Kidney epithelial cell (primary cell): Measurements from ENCODE around the gene RASA2. TPM values are rescaled to one million over a fixed set of nuclear protein-coding genes. Genes with fewer than 3 reads are reported as not detected.

ENCODE experiments used
- DNase-seq: peaks from one replicate; pipeline ENCODE4 v3.0.0-alpha.2; 2010; ENCODE audit warnings: low read depth
- H3K27me3 ChIP-seq: 2 replicates; pipeline ENCODE4 v1.6.0; 2011; ENCODE audit warnings: low read length; ENCODE audit not compliant: control insufficient read depth, insufficient read depth
- H3K36me3 ChIP-seq: 2 replicates; pipeline ENCODE4 v1.5.1; 2011; ENCODE audit warnings: low read length; ENCODE audit not compliant: control insufficient read depth, insufficient read depth
- H3K4me3 ChIP-seq: 2 replicates; pipeline ENCODE4 v1.5.1; 2011; ENCODE audit warnings: low read depth, mild to moderate bottlenecking, control low read depth, low read length
- total RNA-seq: library from RNA; depleted of rRNA; stranded (reverse); fragments of >200 nt; gene quantifications from 2 replicates; pipeline ENCODE4 v1.2.3, GENCODE V29; 2015
- TF ChIP-seq, protein P1 (sequence below): IDR thresholded peaks from 2 replicates; pipeline ENCODE4 v1.5.1; 2011; ENCODE audit warnings: mild to moderate bottlenecking, moderate library complexity, low read length, control low read depth, inconsistent platforms; ENCODE audit not compliant: insufficient read depth, poor library complexity, severe bottlenecking

Gene RASA2
- total RNA-seq, 1 donor from 2014 or later: 16.8 TPM

DNA sequence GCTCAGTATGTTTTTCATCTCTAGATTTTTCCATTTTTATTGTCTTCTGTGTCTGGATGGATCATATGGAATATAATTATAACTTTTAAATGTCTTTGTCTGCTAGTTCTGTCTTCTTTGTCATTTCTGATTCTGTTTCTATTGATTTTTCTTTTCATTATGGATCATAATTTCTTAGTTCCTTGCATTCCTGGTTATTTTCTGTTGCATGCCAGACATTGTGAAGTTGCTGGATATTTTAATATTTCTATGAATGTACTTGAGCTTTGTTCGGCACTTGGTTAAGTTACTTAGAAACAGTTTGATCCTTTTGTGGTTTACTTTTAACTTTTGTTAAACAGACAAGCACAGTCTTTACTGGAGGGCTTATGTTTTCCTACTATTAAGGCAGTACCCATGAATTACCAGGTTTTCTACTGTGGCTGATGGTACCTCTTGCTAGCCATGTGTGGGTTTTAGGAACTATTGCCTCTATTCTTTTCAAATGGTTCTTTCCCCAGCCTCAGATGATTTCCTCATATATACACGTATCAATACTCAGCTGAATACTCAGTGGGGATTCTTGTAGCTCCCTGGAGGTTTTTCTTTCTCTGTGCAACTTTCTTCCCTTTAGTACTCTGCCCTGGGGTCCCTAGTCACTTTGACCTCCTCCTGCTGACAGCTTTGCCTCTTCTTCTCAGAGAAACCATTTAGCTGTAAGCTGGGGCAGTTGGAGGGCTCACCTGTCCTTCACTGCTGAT is 64.3 kb downstream of the RASA2 start:
- TF ChIP-seq, protein P1, sequence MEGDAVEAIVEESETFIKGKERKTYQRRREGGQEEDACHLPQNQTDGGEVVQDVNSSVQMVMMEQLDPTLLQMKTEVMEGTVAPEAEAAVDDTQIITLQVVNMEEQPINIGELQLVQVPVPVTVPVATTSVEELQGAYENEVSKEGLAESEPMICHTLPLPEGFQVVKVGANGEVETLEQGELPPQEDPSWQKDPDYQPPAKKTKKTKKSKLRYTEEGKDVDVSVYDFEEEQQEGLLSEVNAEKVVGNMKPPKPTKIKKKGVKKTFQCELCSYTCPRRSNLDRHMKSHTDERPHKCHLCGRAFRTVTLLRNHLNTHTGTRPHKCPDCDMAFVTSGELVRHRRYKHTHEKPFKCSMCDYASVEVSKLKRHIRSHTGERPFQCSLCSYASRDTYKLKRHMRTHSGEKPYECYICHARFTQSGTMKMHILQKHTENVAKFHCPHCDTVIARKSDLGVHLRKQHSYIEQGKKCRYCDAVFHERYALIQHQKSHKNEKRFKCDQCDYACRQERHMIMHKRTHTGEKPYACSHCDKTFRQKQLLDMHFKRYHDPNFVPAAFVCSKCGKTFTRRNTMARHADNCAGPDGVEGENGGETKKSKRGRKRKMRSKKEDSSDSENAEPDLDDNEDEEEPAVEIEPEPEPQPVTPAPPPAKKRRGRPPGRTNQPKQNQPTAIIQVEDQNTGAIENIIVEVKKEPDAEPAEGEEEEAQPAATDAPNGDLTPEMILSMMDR: no peak
- no peaks in the 10 kb centered on the region for H3K36me3 ChIP-seq

DNA sequence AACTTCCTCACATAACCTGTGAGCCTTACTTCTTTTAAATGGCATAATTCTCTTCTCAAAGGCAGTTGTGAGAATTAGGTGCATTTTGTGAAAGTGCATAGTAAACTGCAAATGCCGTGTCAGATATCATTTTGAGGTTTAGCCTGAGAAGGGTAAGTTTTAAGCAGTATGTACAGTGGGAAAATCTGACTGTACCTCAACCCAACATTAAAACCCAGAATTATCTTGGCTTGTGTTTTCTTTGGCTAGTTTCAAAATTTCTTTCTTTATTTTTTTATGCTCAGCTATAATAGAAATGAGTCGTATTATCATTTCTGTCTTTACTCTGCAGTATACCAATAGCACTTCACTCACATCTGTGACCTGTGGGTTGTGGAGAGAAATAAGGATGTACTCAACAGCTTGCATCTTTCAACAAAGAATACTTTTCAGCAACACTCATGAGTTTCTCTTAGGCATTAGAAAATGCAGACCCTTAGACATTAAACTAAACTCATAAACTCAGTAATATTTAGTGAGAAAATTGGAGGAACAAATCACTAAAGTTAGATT is 65.7 kb downstream of the RASA2 start:
- no peak for DNase-seq
- Histone ChIP-seq H3K27me3 (no peaks in the 10 kb centered on the region), H3K4me3 (no peak overlapping the region), H3K36me3 (no peaks in the 10 kb centered on the region)
- TF ChIP-seq, protein P1: no peak

More for the DNA sequence above, 64.3 kb downstream of the RASA2 start:
- Histone ChIP-seq H3K4me3 (no peak overlapping the region), H3K27me3 (no peaks in the 10 kb centered on the region)
- no peak for DNase-seq

DNA sequence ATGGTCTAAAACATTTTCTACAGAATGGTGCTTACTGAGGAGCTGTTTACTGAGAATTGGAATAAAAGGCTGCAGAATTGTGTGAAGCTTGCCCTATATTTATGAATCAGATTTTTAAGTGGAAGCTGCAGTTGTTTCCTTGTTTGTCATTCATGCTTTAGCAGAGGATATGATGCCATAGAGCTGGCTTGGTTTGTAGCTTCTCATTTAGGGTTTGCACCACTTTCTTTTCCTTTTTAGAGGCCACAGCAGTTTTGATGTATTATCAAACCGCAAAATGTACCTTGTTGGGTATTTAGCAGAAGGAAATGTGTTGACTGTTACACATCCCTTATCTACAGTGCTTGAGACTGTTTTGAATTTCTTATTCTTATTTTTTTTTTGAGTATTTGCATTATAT is 66.2 kb downstream of the RASA2 start:
- no peaks in the 10 kb centered on the region for H3K36me3 ChIP-seq
- no peak for DNase-seq
- no peak overlapping the region for H3K4me3 ChIP-seq
- TF ChIP-seq, protein P1: no peak
- H3K27me3 ChIP-seq: no peaks in the 10 kb centered on the region

DNA sequence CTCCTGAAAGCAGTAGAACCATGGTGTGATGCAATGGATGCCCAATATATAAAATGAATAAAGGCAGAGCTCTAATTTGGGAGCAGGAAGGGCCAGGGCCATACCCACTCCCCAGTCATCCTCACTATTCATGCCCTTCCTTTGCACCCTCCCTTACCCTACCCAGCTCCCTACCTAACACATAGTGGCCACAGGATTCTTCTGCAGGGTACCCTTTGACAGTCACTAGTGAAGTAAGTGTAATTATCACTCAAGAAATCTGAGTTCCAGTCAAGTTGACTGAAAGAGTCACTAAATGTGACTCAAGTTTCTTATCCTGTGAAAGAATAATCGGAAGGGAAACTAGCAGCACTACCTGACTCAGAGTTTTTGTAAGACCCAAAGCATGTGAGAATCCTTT is 69.2 kb downstream of the RASA2 start:
- TF ChIP-seq, protein P1: no peak
- H3K27me3 ChIP-seq: no peaks in the 10 kb centered on the region
- no peak overlapping the region for H3K4me3 ChIP-seq
- DNase-seq: no peak
- no peaks in the 10 kb centered on the region for H3K36me3 ChIP-seq

DNA sequence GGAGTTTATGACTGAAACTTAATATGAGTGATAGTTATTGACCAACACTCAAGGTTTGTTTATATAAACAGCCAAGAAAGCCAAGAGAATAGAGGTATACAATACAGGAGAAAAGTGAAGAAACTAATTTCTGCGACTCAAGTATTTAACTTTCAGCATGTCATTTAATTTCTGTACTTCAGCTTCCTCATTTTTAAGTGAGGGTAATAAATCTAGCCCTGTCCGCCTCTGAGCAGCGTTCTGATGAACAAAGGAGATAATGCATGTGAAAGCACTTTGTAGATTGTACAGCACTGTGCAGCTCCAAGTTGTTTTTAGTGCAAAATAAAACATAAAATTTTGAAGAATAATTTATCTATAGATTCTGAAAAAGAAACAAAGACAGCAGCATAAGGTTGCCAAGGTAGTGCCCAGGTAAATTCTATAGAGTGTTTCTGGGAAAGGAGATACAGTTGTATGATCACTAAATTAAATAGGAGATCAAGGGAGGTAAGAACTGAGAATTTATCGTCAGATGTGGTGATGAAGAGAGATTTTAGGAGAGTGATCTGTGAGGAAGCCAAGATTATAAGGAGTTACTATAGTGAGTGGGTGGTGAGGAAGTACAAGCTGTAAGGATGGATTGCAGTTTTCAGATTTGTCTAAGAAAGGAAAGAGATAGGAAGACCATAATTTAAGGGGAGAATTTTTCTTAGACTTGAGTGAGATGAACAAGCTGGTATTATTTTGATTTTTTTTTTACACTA is 71.3 kb downstream of the RASA2 start:
- Histone ChIP-seq H3K27me3 (no peaks in the 10 kb centered on the region), H3K36me3 (no peaks in the 10 kb centered on the region), H3K4me3 (no peak overlapping the region)
- no peak for DNase-seq
- TF ChIP-seq, protein P1: no peak
